Measurements from ENCODE around the gene UBE2H.

- TF ChIP-seq CTCF (IDR thresholded peaks at IDR 0.05) (no peak), POLR2A (IDR thresholded peaks at IDR 0.05) (no peak), POLR2AphosphoS5 (IDR thresholded peaks at IDR 0.05) (no peak)
These were observed 39.3 kb downstream of the UBE2H start for GRCh38 chr7:129913428-129913827.
